HepG2 (cell line): ENCODE measurements around the gene RNF208. TPM values are rescaled to one million over a fixed set of nuclear protein-coding genes. Genes with fewer than 3 reads are reported as not detected.
A peak's percentile ranks its signal among the peaks of the same experiment; 100 is the strongest.

ENCODE experiments used
- MBD4 ChIP-seq: IDR thresholded peaks from 2 replicates; pipeline ENCODE4 v1.6.1; 2012; ENCODE audit warnings: low read length, inconsistent platforms, borderline replicate concordance
- MED8 ChIP-seq: sonication (generic); formaldehyde crosslinking; IDR thresholded peaks from 2 replicates; pipeline ENCODE4 v1.8.1; 2023; ENCODE audit warnings: mild to moderate bottlenecking, missing genetic modification reagents; ENCODE audit not compliant: insufficient replicate concordance
- NKX3-1 ChIP-seq: sonication (generic); formaldehyde crosslinking; IDR thresholded peaks from 2 replicates; pipeline ENCODE4 v1.5.0; 2020; ENCODE audit warnings: missing genetic modification reagents
- RBAK ChIP-seq: sonication (generic); formaldehyde crosslinking; IDR thresholded peaks from 2 replicates; pipeline ENCODE4 v1.5.1; 2020; ENCODE audit warnings: mild to moderate bottlenecking, missing genetic modification reagents
- ZFAT ChIP-seq: sonication (generic); formaldehyde crosslinking; conservative IDR thresholded peaks from 2 replicates; pipeline ENCODE4 v1.8.1; 2023; ENCODE audit warnings: missing genetic modification reagents, inconsistent platforms
- ZFY ChIP-seq: sonication (generic); formaldehyde crosslinking; IDR thresholded peaks from 2 replicates; pipeline ENCODE4 v1.4.0; 2020; ENCODE audit warnings: missing genetic modification reagents
- ZMAT3 ChIP-seq: sonication (generic); formaldehyde crosslinking; conservative IDR thresholded peaks from 2 replicates; pipeline ENCODE4 v1.7.0; 2021; ENCODE audit warnings: missing genetic modification reagents
- ZNF160 ChIP-seq: sonication (generic); formaldehyde crosslinking; IDR thresholded peaks from 2 replicates; pipeline ENCODE4 v1.8.0; 2022; ENCODE audit warnings: mild to moderate bottlenecking, inconsistent platforms, missing genetic modification reagents
- ZNF24 ChIP-seq: fragments of 450-650 bp; IDR thresholded peaks from 2 replicates; pipeline ENCODE4 v1.6.1; 2017; ENCODE audit warnings: antibody characterized with exemption, mild to moderate bottlenecking
- ZNF282 ChIP-seq: fragments of 450-650 bp; IDR thresholded peaks from 2 replicates; pipeline ENCODE4 v1.6.1; 2018; ENCODE audit not compliant: partially characterized antibody
- ZNF460 ChIP-seq: sonication (generic); formaldehyde crosslinking; IDR thresholded peaks from 2 replicates; pipeline ENCODE4 v1.5.1; 2020; ENCODE audit warnings: missing genetic modification reagents, mild to moderate bottlenecking, borderline replicate concordance
- ZNF496 ChIP-seq: sonication (generic); formaldehyde crosslinking; IDR thresholded peaks from 2 replicates; pipeline ENCODE4 v1.8.1; 2023; ENCODE audit warnings: mild to moderate bottlenecking, moderate library complexity, missing genetic modification reagents; ENCODE audit not compliant: insufficient replicate concordance
- ZNF562 ChIP-seq: sonication (generic); formaldehyde crosslinking; IDR thresholded peaks from 2 replicates; pipeline ENCODE4 v1.8.0; 2022; ENCODE audit warnings: missing genetic modification reagents, borderline replicate concordance
- ZNF577 ChIP-seq: sonication (generic); formaldehyde crosslinking; IDR thresholded peaks from 2 replicates; pipeline ENCODE4 v1.4.0; 2020; ENCODE audit warnings: mild to moderate bottlenecking, low read depth, missing genetic modification reagents, borderline replicate concordance
- ZNF703 ChIP-seq: sonication (generic); formaldehyde crosslinking; IDR thresholded peaks from 2 replicates; pipeline ENCODE4 v1.5.1; 2020; ENCODE audit warnings: missing genetic modification reagents, mild to moderate bottlenecking, moderate library complexity, borderline replicate concordance
- ZNF891 ChIP-seq: sonication (generic); formaldehyde crosslinking; IDR thresholded peaks from 2 replicates; pipeline ENCODE4 v1.5.0; 2020; ENCODE audit warnings: mild to moderate bottlenecking, missing genetic modification reagents
- polyA plus RNA-seq, 8 experiments: library from polyadenylated mRNA; depleted of rRNA in 3 of 8; stranded (reverse) in 7 of 8; unstranded in 1 of 8; fragments of >200 nt; fragmentation: Illumina TruSeq in 4 of 8; extraction: Trizol in 4 of 8; gene quantifications; 2 replicates each; pipeline versions ENCODE4 v1.2.1 to v1.2.3, GENCODE V29; 2011 to 2016; ENCODE audit warnings: low read depth in 4 of 8, missing spikeins in 1 of 8, mixed read lengths in 1 of 8; ENCODE audit not compliant: insufficient read depth in 1 of 8
- total RNA-seq, 5 experiments: library from RNA; depleted of rRNA; stranded (reverse); fragments of >200 nt; fragmentation: Illumina TruSeq; extraction: Trizol; gene quantifications; 2 replicates each; pipeline ENCODE4 v1.2.3, GENCODE V29; 2016; ENCODE audit warnings: low read depth in 1 of 5
- TF ChIP-seq, protein P1 (sequence below): IDR thresholded peaks from 2 replicates; pipeline ENCODE4 v1.6.1; 2016; ENCODE audit warnings: low read depth, control low read depth
- TF ChIP-seq, protein P2 (sequence below): sonication (generic); formaldehyde crosslinking; IDR thresholded peaks from 2 replicates; pipeline ENCODE4 v1.5.1; 2020; ENCODE audit warnings: mild to moderate bottlenecking, missing genetic modification reagents, borderline replicate concordance
- TF ChIP-seq, protein P3 (sequence below): sonication (generic); formaldehyde crosslinking; IDR thresholded peaks from 2 replicates; pipeline ENCODE4 v1.4.0; 2020; ENCODE audit warnings: low read depth, mild to moderate bottlenecking, missing genetic modification reagents
- TF ChIP-seq, protein P4 (sequence below): sonication (generic); formaldehyde crosslinking; conservative IDR thresholded peaks from 2 replicates; pipeline ENCODE4 v1.8.0; 2022; ENCODE audit warnings: mild to moderate bottlenecking, moderate library complexity, missing genetic modification reagents

The RNF208 gene
- total and polyA plus RNA-seq, 2 of the 13 experiments (the other 11 are each of a cell fraction or from before 2014, with no cell fraction given): 1.6 to 2.1 TPM

DNA sequence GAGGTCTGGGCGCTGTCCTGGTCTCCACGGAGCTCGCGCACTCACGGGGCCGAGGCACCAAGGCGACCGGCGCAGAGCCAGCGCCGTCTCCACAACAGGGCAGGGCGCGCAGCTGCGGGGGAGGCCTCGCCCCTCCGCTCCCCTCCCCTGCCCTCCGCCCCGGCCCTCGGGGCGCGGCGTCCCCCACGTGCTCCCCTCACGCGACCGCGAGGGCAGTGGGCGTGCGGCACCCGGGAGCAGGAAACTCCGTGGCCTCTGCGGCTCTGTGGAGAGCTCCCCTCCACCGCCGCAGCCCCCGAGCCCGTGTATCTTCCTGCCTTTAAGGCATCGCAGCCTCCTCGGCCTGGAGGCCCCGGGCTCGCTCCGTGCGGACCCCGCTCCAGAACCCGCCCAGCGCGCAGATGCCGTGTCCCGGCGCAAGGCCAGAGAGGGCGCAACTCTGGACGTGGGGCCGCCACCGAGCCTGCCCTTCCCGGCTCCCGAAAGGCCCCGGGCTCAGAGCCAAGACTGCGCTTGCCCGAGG is 18.3 kb upstream of the RNF208 start (continued):
- TF ChIP-seq, protein P1, sequence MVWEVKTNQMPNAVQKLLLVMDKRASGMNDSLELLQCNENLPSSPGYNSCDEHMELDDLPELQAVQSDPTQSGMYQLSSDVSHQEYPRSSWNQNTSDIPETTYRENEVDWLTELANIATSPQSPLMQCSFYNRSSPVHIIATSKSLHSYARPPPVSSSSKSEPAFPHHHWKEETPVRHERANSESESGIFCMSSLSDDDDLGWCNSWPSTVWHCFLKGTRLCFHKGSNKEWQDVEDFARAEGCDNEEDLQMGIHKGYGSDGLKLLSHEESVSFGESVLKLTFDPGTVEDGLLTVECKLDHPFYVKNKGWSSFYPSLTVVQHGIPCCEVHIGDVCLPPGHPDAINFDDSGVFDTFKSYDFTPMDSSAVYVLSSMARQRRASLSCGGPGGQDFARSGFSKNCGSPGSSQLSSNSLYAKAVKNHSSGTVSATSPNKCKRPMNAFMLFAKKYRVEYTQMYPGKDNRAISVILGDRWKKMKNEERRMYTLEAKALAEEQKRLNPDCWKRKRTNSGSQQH (CRISPR knock-in tag): no peak
- TF ChIP-seq ZNF562 (CRISPR knock-in tag): no peak
- TF ChIP-seq, protein P2, sequence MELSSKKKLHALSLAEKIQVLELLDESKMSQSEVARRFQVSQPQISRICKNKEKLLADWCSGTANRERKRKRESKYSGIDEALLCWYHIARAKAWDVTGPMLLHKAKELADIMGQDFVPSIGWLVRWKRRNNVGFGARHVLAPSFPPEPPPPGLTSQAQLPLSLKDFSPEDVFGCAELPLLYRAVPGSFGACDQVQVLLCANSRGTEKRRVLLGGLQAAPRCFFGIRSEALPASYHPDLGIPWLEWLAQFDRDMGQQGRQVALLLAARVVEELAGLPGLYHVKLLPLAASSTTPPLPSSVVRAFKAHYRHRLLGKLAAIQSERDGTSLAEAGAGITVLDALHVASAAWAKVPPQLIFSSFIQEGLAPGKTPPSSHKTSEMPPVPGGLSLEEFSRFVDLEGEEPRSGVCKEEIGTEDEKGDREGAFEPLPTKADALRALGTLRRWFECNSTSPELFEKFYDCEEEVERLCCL (CRISPR knock-in tag): peak; percentile 90; the same call in 1 of the 2 replicates
- TF ChIP-seq ZNF282: no peak
- no peak for TF ChIP-seq ZNF703 (CRISPR knock-in tag)
- TF ChIP-seq RBAK: no peak
- TF ChIP-seq MED8 (CRISPR knock-in tag): no peak
- TF ChIP-seq NKX3-1 (CRISPR knock-in tag): peak; percentile 79; the same call in 1 of the 2 replicates
- TF ChIP-seq, protein P3, sequence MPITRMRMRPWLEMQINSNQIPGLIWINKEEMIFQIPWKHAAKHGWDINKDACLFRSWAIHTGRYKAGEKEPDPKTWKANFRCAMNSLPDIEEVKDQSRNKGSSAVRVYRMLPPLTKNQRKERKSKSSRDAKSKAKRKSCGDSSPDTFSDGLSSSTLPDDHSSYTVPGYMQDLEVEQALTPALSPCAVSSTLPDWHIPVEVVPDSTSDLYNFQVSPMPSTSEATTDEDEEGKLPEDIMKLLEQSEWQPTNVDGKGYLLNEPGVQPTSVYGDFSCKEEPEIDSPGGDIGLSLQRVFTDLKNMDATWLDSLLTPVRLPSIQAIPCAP (CRISPR knock-in tag): no peak
- peak; percentile 83 for TF ChIP-seq ZNF160 (CRISPR knock-in tag)
- TF ChIP-seq ZNF496 (CRISPR knock-in tag): no peak
- no peak; the same call in 1 of the 2 replicates for TF ChIP-seq ZNF891 (CRISPR knock-in tag)
- TF ChIP-seq ZNF577 (CRISPR knock-in tag): no peak
- no peak for TF ChIP-seq ZNF24
- TF ChIP-seq ZNF460 (CRISPR knock-in tag): no peak; the same call in 1 of the 2 replicates
- no peak for TF ChIP-seq ZFAT (CRISPR knock-in tag)
- no peak for TF ChIP-seq MBD4
- TF ChIP-seq ZMAT3 (CRISPR knock-in tag): peak; percentile 88
- TF ChIP-seq ZFY (CRISPR knock-in tag): peak; percentile 93
- TF ChIP-seq, protein P4, sequence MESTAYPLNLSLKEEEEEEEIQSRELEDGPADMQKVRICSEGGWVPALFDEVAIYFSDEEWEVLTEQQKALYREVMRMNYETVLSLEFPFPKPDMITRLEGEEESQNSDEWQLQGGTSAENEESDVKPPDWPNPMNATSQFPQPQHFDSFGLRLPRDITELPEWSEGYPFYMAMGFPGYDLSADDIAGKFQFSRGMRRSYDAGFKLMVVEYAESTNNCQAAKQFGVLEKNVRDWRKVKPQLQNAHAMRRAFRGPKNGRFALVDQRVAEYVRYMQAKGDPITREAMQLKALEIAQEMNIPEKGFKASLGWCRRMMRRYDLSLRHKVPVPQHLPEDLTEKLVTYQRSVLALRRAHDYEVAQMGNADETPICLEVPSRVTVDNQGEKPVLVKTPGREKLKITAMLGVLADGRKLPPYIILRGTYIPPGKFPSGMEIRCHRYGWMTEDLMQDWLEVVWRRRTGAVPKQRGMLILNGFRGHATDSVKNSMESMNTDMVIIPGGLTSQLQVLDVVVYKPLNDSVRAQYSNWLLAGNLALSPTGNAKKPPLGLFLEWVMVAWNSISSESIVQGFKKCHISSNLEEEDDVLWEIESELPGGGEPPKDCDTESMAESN (CRISPR knock-in tag): peak; percentile 89
